NCI-H128 (cell line): Measurements from ENCODE around the gene PHACTR1.

Experiments used
- DNase-seq: peaks from one replicate; lab custom pipeline; 2025; ENCODE audit not compliant: unreplicated experiment; lab: John Stamatoyannopoulos, UW

Gene PHACTR1

DNA sequence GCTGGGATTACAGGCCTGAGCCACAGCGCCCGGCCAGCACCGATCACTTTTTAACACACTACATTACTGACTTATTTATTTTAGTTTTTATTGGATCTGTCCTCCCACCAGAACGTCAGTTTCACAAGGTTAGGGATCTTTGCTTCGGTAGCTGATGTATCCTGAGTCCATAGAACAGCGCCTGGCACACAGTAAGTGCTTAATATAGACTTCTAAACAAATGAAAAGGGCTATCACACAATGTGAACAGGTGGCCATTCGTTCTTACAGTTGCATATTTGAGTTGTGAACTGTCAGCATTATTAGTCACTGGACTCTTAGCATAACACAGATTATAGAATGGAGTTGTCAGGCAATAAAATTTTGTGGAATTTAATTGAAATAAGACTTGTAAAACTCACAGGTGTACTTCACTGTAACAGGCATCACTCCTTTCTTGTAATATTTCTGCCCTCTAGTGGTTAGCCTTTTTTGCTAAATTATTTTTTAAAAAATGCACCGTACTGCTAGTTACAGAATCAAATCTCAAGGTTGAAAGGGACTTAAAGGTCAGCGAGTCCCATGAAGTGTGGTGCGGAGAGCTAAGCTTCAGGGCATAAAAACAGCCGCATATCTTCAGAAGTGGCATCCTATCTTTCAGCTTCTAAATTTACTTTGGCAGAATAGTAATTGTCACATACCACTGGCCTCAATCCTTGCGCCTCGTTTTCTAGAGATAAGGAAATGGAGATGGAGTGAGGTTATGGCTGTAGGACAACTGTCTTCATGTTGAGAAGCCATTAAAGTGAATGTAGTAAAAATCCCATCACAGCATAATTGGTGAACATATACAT, 615.2 kb downstream of the PHACTR1 start:
- DNase-seq, result no peak

DNA sequence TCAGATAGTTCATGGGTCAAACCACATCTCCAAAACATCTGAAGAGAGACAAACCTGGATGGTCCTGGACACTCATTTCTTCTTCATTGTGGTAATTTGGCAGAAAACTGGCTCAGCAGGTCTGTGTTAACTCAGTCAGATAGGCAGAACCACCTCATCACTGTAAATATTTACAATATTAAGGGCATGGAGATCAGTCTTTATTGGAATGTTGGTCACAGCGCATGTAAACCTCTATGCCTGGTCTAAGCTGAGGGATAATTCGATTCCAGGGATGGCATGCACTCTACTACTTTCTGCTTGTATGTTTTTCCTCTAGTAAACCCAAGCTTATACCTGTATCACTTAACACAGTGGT, 615.8 kb downstream of the PHACTR1 start:
- DNase-seq, result no peak

DNA sequence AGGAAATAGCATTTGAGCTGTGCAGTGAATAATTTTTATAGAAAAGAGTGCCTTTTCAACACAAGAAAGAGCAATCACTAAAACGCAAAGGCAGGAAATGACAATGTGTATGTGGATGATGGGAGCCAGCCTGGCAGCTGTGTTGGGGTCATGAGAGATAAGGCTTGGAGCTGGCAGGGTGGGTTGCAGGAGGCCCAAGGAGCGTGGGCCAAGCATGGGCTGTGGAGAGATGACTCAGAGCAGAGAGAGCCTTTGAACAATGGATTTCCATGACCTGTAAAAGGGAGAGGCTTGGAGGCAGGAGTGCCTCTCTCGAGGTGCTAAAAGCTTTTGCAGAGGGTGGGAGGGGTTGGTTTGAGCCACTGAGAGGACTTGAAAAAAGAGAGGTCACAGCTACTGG, 618.4 kb downstream of the PHACTR1 start:
- DNase-seq, result no peak

DNA sequence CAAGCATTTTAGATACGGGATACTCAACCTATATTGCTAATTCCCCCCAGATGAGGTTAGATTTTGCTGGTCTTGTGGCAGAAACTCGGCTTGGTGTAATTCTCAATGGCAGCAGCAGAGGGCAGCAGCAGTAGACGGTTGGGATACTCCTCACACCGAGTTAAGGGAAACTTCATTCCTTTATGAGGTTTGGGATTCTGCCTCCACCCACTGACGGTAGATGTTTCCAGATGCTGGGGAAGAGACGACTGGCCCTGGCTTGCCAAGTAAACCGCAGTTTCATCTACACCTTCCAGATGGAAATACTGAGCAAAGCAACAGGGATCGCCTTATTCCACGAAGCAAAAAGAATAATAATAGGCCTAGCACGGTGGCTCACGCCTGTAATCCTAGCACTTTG, 620.0 kb downstream of the PHACTR1 start:
- DNase-seq, result peak; percentile 53

DNA sequence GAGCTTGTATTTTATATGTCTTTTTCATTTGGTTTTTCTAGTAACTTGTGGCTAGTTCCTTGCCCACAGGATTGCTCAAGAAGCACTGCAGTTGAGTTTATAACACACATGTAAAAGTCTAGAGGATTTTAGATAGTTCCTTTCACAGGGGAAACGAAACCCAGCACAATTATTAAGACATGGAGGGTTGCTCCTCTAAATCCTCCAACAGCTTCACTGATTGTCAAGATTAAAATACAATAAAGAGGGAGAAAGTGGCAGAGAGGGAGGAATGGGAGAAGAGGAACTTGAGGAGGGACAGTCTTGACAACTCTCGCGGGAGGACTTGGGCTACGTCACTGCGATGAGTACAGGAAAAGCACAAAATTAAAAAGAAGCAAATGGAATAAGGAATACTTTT, 621.5 kb downstream of the PHACTR1 start:
- DNase-seq, result no peak
